Heart right ventricle (tissue), 16 donors: ENCODE measurements around the gene UBASH3B. TPM values are rescaled to one million over a fixed set of nuclear protein-coding genes. Genes with fewer than 3 reads are reported as not detected.
"Not testable (repeated sequence)": the region's sequence is repeated elsewhere in the genome, so short reads cannot be mapped to it uniquely, and the experiment has no call there.

Experiments used
- ATAC-seq, 8 donors: fragments of 200-7000 bp; cut with Tn5 transposase; one replicate each; pipeline ENCODE4 v1.9.1; 2020; ENCODE audit warnings: mild to moderate bottlenecking in 8 of 8, moderate library complexity in 8 of 8, moderate number of reproducible peaks in 1 of 8
- DNase-seq, 2 donors: peaks; one replicate each; pipeline ENCODE4 v3.0.0-alpha.2; 2020
- H3K27ac ChIP-seq, 10 donors: fragments of 200-600 bp; sonication (generic) in 2 of 10; one replicate each; pipeline versions ENCODE4 v1.5.0 to v1.8.0; 2020 to 2022; ENCODE audit warnings: mild to moderate bottlenecking in 3 of 10
- H3K27me3 ChIP-seq, 7 donors: fragments of 200-600 bp; one replicate each; pipeline ENCODE4 v1.8.0; 2021 to 2022; ENCODE audit warnings: mild to moderate bottlenecking in 2 of 7
- H3K36me3 ChIP-seq, 9 donors: fragments of 200-600 bp; sonication (generic) in 1 of 9; one replicate each; pipeline versions ENCODE4 v1.5.0 to v1.8.0; 2020 to 2022; ENCODE audit warnings: mild to moderate bottlenecking in 2 of 9
- H3K4me1 ChIP-seq, 9 donors: fragments of 200-600 bp; sonication (generic) in 1 of 9; one replicate each; pipeline versions ENCODE4 v1.5.0 to v1.8.0; 2020 to 2022; ENCODE audit warnings: mild to moderate bottlenecking in 4 of 9
- H3K4me3 ChIP-seq, 10 donors: fragments of 200-600 bp; sonication (generic) in 2 of 10; one replicate each; pipeline versions ENCODE4 v1.5.0 to v1.8.0; 2020 to 2022; ENCODE audit warnings: mild to moderate bottlenecking in 7 of 10, moderate library complexity in 2 of 10
- H3K9me3 ChIP-seq, 11 donors: fragments of 200-600 bp in 10 of 11; sonication (generic) in 2 of 11; one replicate each; pipeline versions ENCODE4 v1.5.0 to v1.8.0; 2013 to 2022; ENCODE audit warnings: mild to moderate bottlenecking in 2 of 11, control low read depth in 1 of 11, moderate library complexity in 1 of 11
- CTCF ChIP-seq, 9 donors: fragments of 200-600 bp; sonication (generic) in 2 of 9; IDR thresholded peaks; one replicate each; pipeline versions ENCODE4 v1.5.0 to v1.8.0; 2021 to 2022; ENCODE audit warnings: antibody characterized with exemption in 9 of 9, mild to moderate bottlenecking in 5 of 9, moderate library complexity in 1 of 9
- WGBS, 2 donors: extraction: QIAGEN DNeasy Blood & Tissue Kit; methylation state at CpG; one replicate each; pipeline ENCODE4 v1.1.7; 2013; ENCODE audit warnings: inconsistent platforms in 1 of 2; 5-methylcytosine and 5-hydroxymethylcytosine counted together
- intact Hi-C, 10 donors: fragments of 100-400 bp; cut with DNase I; formaldehyde crosslinking; loops; one replicate each; pipeline versions ENCODE4 v1.11.1 to v1.14.2; 2022
- polyA plus RNA-seq, 2 donors: library from polyadenylated mRNA; stranded (reverse); fragments of 200-250 nt; gene quantifications; one replicate each; pipeline ENCODE4 v1.2.3, GENCODE V29; 2013
- total RNA-seq, 10 donors: library from RNA; stranded (reverse); fragmentation: NEBNext Ultra II Directional in 3 of 10; extraction: Animal tissue kit (Norgen Biotek cat#: 25700) in 3 of 10; gene quantifications; one replicate each; pipeline versions ENCODE4 v1.2.1 to v1.2.4, GENCODE V29; 2021 to 2023
- donor health status: Arrhythmogenic right ventricular cardiomyopathy.
- donor health status: ischemic (EF 13 %, LVEDD 7.1; RV severe dilation, severe dysfunction).
- donor health status: healthy with polysubstance abuse.
- donor health status: DM: no; HTN: yes; CAD: no.
- donor health status: DM: no; HTN: no; CAD: no.
- donor health status: ischemic (EF 25% LVEDD 6.9; RV normal size, moderate dysfunction).
- donor health status: ischemic (EF 25% LVEDD 5.7; RV mildly dilated, moderate dysfunction).
- donor health status: healthy.
- donor health status: DM: yes; HTN: yes; CAD: no.
- donor health status: Ischemic cardiomyopathy.
- donor health status: ischemic (EF 35%, LVEDD 5.7; RV mildly dilated, moderate dysfunction).
- donor health status: nonischemic (EF 11% LVEDD 7.7; RV severe dilation, severe dysfunction).
- donor health status: DM: yes; HTN: yes; CAD: no.
- donor health status: PGD.
- donor health status: ischemic (EF 29% LVEDD 5.4; RV normal size, mild dysfunction).
- donor health status: nonischemic (EF 23%, LVEDD 6.1; RV moderate dilation, normal function).

UBASH3B gene
- total and polyA plus RNA-seq, 12 donors: 0.51 to 8.0 (median 1.5) TPM

DNA sequence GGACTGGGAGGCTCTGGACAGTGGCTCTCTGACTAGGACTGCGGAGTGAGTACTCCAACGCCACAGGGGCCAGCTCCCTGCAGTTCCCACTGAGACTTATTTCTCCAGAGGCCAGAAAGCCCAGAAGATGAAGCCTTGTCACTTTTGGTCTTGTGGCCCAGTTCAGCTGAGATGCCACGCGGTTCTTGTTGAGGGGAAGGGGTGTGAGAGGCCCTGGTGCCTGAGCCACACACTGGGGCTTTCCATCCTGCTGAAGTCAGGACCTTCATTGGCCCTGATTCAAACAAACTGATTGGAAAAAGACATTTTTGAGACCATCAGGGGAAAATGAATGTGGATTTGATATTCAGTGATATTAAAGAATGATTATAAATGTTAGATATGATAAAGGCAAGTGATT lies 73.6 kb downstream of the UBASH3B start:
- no peaks in the 10 kb centered on the region for H3K36me3 ChIP-seq
- DNase-seq (no peak), ATAC-seq (no peak)
- H3K4me3 ChIP-seq: no peak overlapping the region
- no peaks in the 10 kb centered on the region for H3K9me3 ChIP-seq
- TF ChIP-seq CTCF (IDR thresholded peaks at IDR 0.05): no peak
- H3K4me1 ChIP-seq: peaks cover 0 to 52% (median 29%) of the 10 kb centered on the region in 9 donors
- H3K27ac ChIP-seq: no peak overlapping the region
- WGBS, 2 donors: 94 to 95% methylated on average over 4 of the region's 4 CpGs
- intact Hi-C loops: no loop called here
- H3K27me3 ChIP-seq: no peaks in the 10 kb centered on the region

GRCh38 chr11:122730694-122731093 lies 75.2 kb downstream of the UBASH3B start:
- DNase-seq, ATAC-seq, H3K4me3 ChIP-seq, H3K27ac ChIP-seq, H3K27me3 ChIP-seq, H3K36me3 ChIP-seq, intact Hi-C loops, H3K9me3 ChIP-seq: not testable (repeated sequence)
- H3K4me1 ChIP-seq: peaks cover 0 to 67% (median 40%) of the 10 kb centered on the region in 9 donors
- 98 to 99% methylated on average over 8 of the region's 8 CpGs for WGBS, 2 donors

DNA sequence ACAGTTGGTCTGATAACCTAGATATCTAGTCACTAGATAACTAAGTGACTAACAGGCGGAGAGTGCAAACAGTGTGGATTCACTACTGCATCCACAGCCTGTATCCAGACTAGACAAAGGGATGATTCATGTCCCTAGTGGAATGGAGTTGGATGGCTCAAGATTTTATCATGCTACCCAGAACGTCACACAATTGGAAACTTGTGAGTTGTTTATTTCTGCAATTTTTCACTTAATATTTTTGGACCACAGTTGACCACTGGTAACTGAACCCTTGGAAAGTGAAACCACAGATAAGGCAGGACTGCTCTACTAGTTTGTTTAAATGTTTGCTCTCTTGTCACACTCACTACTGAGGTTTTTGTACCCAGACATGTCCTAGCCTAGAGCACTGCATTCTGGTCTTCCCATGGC lies 76.0 kb downstream of the UBASH3B start:
- Histone ChIP-seq H3K27me3 (peaks cover 0 to 5% (median 0%) of the 10 kb centered on the region in 7 donors), H3K36me3 (no peaks in the 10 kb centered on the region), H3K4me1 (peaks cover 0 to 60% (median 39%) of the 10 kb centered on the region in 9 donors), H3K9me3 (no peaks in the 10 kb centered on the region), H3K4me3 (no peak overlapping the region), H3K27ac (peak overlapping the region in 1 of 10 donors; percentile 20)
- DNase-seq: no peak
- TF ChIP-seq CTCF (IDR thresholded peaks at IDR 0.05): no peak
- WGBS, 2 donors: 86 to 89% methylated on average over 2 of the region's 2 CpGs
- intact Hi-C loops: no loop called here
- ATAC-seq: no peak

DNA sequence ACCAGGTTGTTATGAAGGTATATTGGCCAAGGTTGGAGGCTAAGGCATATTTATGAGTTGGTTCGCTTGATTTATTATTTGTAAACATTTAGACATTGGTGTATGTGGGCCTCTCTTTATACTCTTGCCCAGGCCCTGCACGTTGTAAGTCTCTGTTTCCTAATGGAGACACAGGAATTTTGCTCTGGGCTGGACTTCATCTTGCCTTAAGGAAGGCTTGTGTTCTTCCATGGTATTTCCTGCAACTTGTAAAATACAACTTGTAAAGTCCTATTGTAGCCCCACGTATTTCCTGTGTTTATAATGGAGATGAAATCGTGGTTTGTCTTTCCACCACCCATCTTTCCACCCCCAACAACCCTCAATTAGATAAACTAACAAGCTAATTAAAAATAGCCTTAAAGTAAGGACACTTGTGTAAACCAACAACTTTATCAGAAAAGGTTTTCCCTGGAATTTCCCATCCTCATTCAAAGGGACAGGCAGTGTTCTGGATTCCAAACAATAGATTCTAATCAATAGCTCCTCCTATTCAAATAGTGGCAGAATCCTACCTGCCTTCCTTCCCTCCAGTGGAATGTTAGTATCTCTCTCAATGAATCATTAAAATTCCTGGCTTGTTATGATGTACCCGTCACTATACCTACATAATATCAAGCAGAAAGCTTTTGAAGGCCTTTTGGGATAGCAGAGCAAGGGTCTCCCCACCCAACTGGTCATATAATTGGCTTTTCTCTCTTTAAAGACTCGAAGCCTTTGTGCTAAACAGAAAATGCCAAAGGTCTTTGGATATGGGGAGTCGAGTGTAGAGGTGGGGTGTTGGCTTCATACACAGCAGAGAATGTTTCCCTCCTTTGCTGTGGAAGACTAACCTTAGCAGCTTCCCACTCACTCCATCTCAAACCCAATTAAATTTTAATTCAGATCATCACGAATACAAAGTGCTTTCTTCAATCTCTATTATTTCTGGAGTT lies 77.1 kb downstream of the UBASH3B start:
- peak overlapping the region in 2 of 10 donors; percentile 2 to 60 for H3K27ac ChIP-seq
- intact Hi-C loops: no loop called here
- DNase-seq (no peak), ATAC-seq (no peak)
- no peaks in the 10 kb centered on the region for H3K9me3 ChIP-seq
- WGBS, 2 donors: 59 to 70% methylated on average over 8 of the region's 8 CpGs
- no peak overlapping the region for H3K4me3 ChIP-seq
- H3K27me3 ChIP-seq: peaks cover 0 to 6% (median 0%) of the 10 kb centered on the region in 7 donors
- no peaks in the 10 kb centered on the region for H3K36me3 ChIP-seq
- TF ChIP-seq CTCF (IDR thresholded peaks at IDR 0.05): no peak
- H3K4me1 ChIP-seq: peaks cover 0 to 58% (median 28%) of the 10 kb centered on the region in 9 donors
